OCI-LY7 (cell line): ENCODE data around the gene ODAD3. TPM values are rescaled to one million over a fixed set of nuclear protein-coding genes. Genes with fewer than 3 reads are reported as not detected.

Source experiments
- BruUV-seq: library from RNA; stranded (reverse); fragments of 400-500 nt; replicated peaks from 2 replicates; lab custom pipeline; 2021; lab: Mats Ljungman, UMichigan
- CTCF ChIA-PET: fragments of 300-600 bp; sonication (Branson Sonifier 250); formaldehyde crosslinking; loops from one replicate; lab custom pipeline; 2022; ENCODE audit warnings: antibody characterized with exemption; ENCODE audit not compliant: unreplicated experiment; lab: Charles Lee
- POLR2A ChIA-PET: fragments of 300-600 bp; sonication (Branson Sonifier 250); formaldehyde crosslinking; loops from one replicate; lab custom pipeline; 2022; ENCODE audit warnings: antibody characterized with exemption; lab: Charles Lee
- DNase-seq: peaks from one replicate; pipeline ENCODE4 v3.0.0-alpha.2; 2015; ENCODE audit warnings: low spot score
- H2AFZ ChIP-seq: fragments of 200-600 bp; sonication (generic), shearing (Covaris generic); 2 replicates; pipeline ENCODE4 v1.6.1; 2014; ENCODE audit warnings: mild to moderate bottlenecking, antibody characterized with exemption, low read length, moderate library complexity
- H3K27ac ChIP-seq: fragments of 200-600 bp; sonication (generic); 2 replicates; pipeline ENCODE4 v1.5.1; 2014; ENCODE audit warnings: mixed run types, low read depth, mild to moderate bottlenecking, moderate library complexity, low read length, inconsistent platforms; ENCODE audit not compliant: poor library complexity, severe bottlenecking
- H3K36me3 ChIP-seq: fragments of 200-600 bp; sonication (generic); 2 replicates; pipeline ENCODE4 v1.6.1; 2014; ENCODE audit warnings: mild to moderate bottlenecking, antibody characterized with exemption, low read length, moderate library complexity, mixed read lengths; ENCODE audit not compliant: insufficient read depth
- H3K4me1 ChIP-seq: fragments of 200-600 bp; sonication (generic); 2 replicates; pipeline ENCODE4 v1.5.1; 2014; ENCODE audit warnings: mild to moderate bottlenecking, low read length; ENCODE audit not compliant: insufficient read depth, poor library complexity, severe bottlenecking
- H3K4me2 ChIP-seq: fragments of 200-600 bp; sonication (generic); 2 replicates; pipeline ENCODE4 v1.6.1; 2014; ENCODE audit warnings: mild to moderate bottlenecking, low read length
- H3K4me3 ChIP-seq: fragments of 200-600 bp; sonication (generic); 2 replicates; pipeline ENCODE4 v1.5.1; 2014; ENCODE audit warnings: mild to moderate bottlenecking, low read depth, low read length; ENCODE audit not compliant: poor library complexity, severe bottlenecking
- H3K79me2 ChIP-seq: fragments of 200-600 bp; sonication (generic); 2 replicates; pipeline ENCODE4 v1.6.1; 2016; ENCODE audit warnings: low read depth, mild to moderate bottlenecking, low read length, moderate library complexity, mixed read lengths; ENCODE audit not compliant: insufficient read depth
- H3K9me2 ChIP-seq: fragments of 200-600 bp; sonication (generic); 2 replicates; pipeline ENCODE4 v1.6.1; 2016; ENCODE audit warnings: mild to moderate bottlenecking, low read length, mixed read lengths; ENCODE audit not compliant: insufficient read depth
- H3K9me3 ChIP-seq: fragments of 200-600 bp; sonication (generic); 2 replicates; pipeline ENCODE4 v1.6.1; 2014; ENCODE audit warnings: mild to moderate bottlenecking, mixed run types, low read length, mixed read lengths
- H4K20me1 ChIP-seq: fragments of 200-600 bp; sonication (generic); 2 replicates; pipeline ENCODE4 v1.6.1; 2014; ENCODE audit warnings: mild to moderate bottlenecking, antibody characterized with exemption, low read length, moderate library complexity, mixed read lengths; ENCODE audit not compliant: insufficient read depth
- CTCF ChIP-seq: fragments of 200-600 bp; sonication (generic); conservative IDR thresholded peaks from 2 replicates; pipeline ENCODE4 v1.5.1; 2014; ENCODE audit warnings: mild to moderate bottlenecking, antibody characterized with exemption, low read length, moderate library complexity, mixed read lengths
- EZH2phosphoT487 ChIP-seq: fragments of 200-600 bp; sonication (generic); IDR thresholded peaks from 2 replicates; pipeline ENCODE4 v1.6.1; 2018; ENCODE audit warnings: low read depth, borderline replicate concordance, mild to moderate bottlenecking, mixed run types, antibody characterized with exemption, low read length, moderate library complexity, mixed read lengths
- intact Hi-C: fragments of 100-400 bp; cut with micrococcal nuclease; formaldehyde crosslinking; loops from one replicate; pipeline ENCODE4 v1.10.0; 2022; ENCODE audit not compliant: unreplicated experiment
- total RNA-seq, 2 experiments: library from RNA; depleted of rRNA in 1 of 2; stranded (reverse); fragments of >200 nt in 1 of 2; shearing (Covaris generic) in 1 of 2; gene quantifications; 2 replicates each; pipeline ENCODE4 v1.2.3, GENCODE V29; 2014 to 2022

ODAD3 gene
- total RNA-seq, 2 experiments from 2014 or later, result 0.28 to 1.2 TPM

GRCh38 chr19:11378319-11379189 is 56.4 kb downstream of the ODAD3 start:
- ChIA-PET POLR2A (no interaction called here), CTCF (interaction anchor here (2.6 kb wide), 1 partner anchor 104 kb away, joined by 11 read pairs; no protein-coding TSS in a partner anchor)
- Histone ChIP-seq H3K27ac (no peak overlapping the region), H3K36me3 (peaks cover 18% of the 10 kb centered on the region; the same call in 1 of the 2 replicates), H3K4me2 (peak overlapping the region; percentile 37; the same call in 1 of the 2 replicates), H3K9me2 (no peaks in the 10 kb centered on the region), H3K4me3 (no peak overlapping the region), H2AFZ (no peak overlapping the region), H3K9me3 (no peaks in the 10 kb centered on the region), H4K20me1 (no peaks in the 10 kb centered on the region), H3K79me2 (peaks cover 26% of the 10 kb centered on the region), H3K4me1 (peaks cover 62% of the 10 kb centered on the region)
- intact Hi-C loops, result no loop called here
- peak; percentile 48 for DNase-seq
- no TSS peak for BruUV-seq
- TF ChIP-seq EZH2phosphoT487 (no peak), CTCF (peak; percentile 76)

GRCh38 chr19:11377756-11378155 is 57.2 kb downstream of the ODAD3 start:
- peaks cover 26% of the 10 kb centered on the region for H3K79me2 ChIP-seq
- no peaks in the 10 kb centered on the region for H4K20me1 ChIP-seq
- BruUV-seq, result no TSS peak
- H3K9me3 ChIP-seq, result no peaks in the 10 kb centered on the region
- intact Hi-C loops, result no loop called here
- no peak overlapping the region; the same call in 1 of the 2 replicates for H2AFZ ChIP-seq
- peaks cover 18% of the 10 kb centered on the region; the same call in 1 of the 2 replicates for H3K36me3 ChIP-seq
- ChIA-PET POLR2A (interaction anchor here (1.5 to 1.7 kb wide), 2 partner anchors 38 to 105 kb away, joined by 4 to 5 read pairs; partner anchors contain the start of gene RAB3D), CTCF (interaction anchor here (2.6 kb wide), 1 partner anchor 105 kb away, joined by 11 read pairs; no protein-coding TSS in a partner anchor)
- DNase-seq, result no peak
- no peaks in the 10 kb centered on the region for H3K9me2 ChIP-seq
- peaks cover 60% of the 10 kb centered on the region for H3K4me1 ChIP-seq
- H3K27ac ChIP-seq, result peak overlapping the region; percentile 80
- peak overlapping the region; percentile 87 for H3K4me3 ChIP-seq
- peak overlapping the region; percentile 37; the same call in 1 of the 2 replicates for H3K4me2 ChIP-seq
- TF ChIP-seq EZH2phosphoT487, result no peak
- TF ChIP-seq CTCF, result no peak
